Activated naive CD8-positive, alpha-beta T cell treated with anti-CD3 and anti-CD28 coated beads, Interleukin-2, amount 50 U/mL, for 24 hours (primary cell): ENCODE measurements around the gene PCARE.

Experiments
- ATAC-seq: fragments of 150-1000 bp; cut with Tn5 transposase; one replicate; pipeline ENCODE4 v1.10.0; 2021
- DNase-seq: peaks from one replicate; pipeline ENCODE4 v3.0.0; 2021
- H3K27ac Mint-ChIP-seq: one replicate; pipeline ENCODE4 v1.8.0; 2021; ENCODE audit warnings: mild to moderate bottlenecking, mixed read lengths
- H3K27me3 Mint-ChIP-seq: one replicate; pipeline ENCODE4 v1.8.0; 2021; ENCODE audit warnings: mixed read lengths
- H3K36me3 Mint-ChIP-seq: one replicate; pipeline ENCODE4 v1.8.0; 2021; ENCODE audit warnings: low read depth, mixed read lengths
- H3K4me1 Mint-ChIP-seq: one replicate; pipeline ENCODE4 v1.8.0; 2021; ENCODE audit warnings: mixed read lengths
- H3K4me3 Mint-ChIP-seq: one replicate; pipeline ENCODE4 v1.8.0; 2021; ENCODE audit warnings: mild to moderate bottlenecking, moderate library complexity, mixed read lengths
- H3K9me3 Mint-ChIP-seq: one replicate; pipeline ENCODE4 v1.8.0; 2021; ENCODE audit warnings: mixed read lengths

The PCARE gene

DNA sequence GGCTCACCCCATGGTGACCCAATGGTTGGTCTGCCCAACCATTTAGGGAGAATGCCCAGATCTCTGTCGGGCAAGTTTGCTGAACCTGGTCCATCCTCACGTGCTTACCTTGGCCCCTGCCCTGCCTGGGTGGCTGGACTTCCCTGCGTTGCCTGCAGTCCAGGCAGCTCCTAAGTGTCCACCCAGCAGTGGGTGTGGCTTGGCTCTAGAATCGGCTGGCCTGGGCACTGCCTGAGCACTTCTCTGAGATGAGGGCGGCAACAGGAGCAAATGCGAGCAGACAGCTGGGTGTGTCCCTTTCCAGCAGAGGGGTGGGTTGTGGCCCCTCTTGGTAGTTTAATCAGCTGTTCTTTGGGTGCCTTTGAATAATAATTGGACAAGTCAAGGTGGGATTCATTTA, 11.3 kb downstream of the PCARE start:
- H3K36me3 Mint-ChIP-seq: no peaks in the 10 kb centered on the region
- H3K27ac Mint-ChIP-seq: no peak overlapping the region
- H3K4me3 Mint-ChIP-seq: no peak overlapping the region
- no peaks in the 10 kb centered on the region for H3K27me3 Mint-ChIP-seq
- H3K4me1 Mint-ChIP-seq: peaks cover 15% of the 10 kb centered on the region
- no peak for DNase-seq
- no peak for ATAC-seq
- H3K9me3 Mint-ChIP-seq: no peaks in the 10 kb centered on the region

GRCh38 chr2:29062371-29062770, 12.0 kb downstream of the PCARE start:
- Mint-ChIP-seq H3K27me3 (no peaks in the 10 kb centered on the region), H3K27ac (no peak overlapping the region), H3K9me3 (no peaks in the 10 kb centered on the region), H3K36me3 (no peaks in the 10 kb centered on the region), H3K4me3 (no peak overlapping the region), H3K4me1 (peaks cover 18% of the 10 kb centered on the region)
- ATAC-seq (no peak), DNase-seq (no peak)

- no peaks in the 10 kb centered on the region for H3K36me3 Mint-ChIP-seq
- no peak overlapping the region for H3K4me3 Mint-ChIP-seq
- H3K27me3 Mint-ChIP-seq: no peaks in the 10 kb centered on the region
- H3K9me3 Mint-ChIP-seq: no peaks in the 10 kb centered on the region
- ATAC-seq (no peak), DNase-seq (no peak)
- H3K27ac Mint-ChIP-seq: no peak overlapping the region
- H3K4me1 Mint-ChIP-seq: peaks cover 20% of the 10 kb centered on the region
Measured at GRCh38 chr2:29061616-29062015, 12.7 kb downstream of the PCARE start.

DNA sequence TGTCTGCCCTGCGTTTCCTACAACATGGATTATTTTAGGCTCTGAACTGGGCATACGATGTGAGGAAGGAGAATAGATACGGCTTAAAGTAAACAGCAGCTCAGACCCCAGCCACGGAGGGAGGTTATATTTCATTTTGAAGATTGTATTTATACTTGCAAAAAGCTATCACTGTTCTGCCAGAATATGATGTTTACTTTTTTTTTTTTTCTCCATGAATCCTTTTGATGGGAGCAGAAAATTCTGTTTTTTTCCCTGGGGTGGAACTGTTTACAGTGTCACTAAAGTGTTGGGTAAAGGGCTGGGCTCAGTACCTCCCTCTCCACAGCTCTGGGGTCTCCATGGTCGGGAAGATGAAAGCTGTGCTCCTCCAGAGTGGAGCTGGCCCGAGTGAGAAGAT, 13.1 kb downstream of the PCARE start:
- Mint-ChIP-seq H3K9me3 (no peaks in the 10 kb centered on the region), H3K36me3 (no peaks in the 10 kb centered on the region), H3K4me3 (no peak overlapping the region), H3K4me1 (peaks cover 22% of the 10 kb centered on the region), H3K27ac (no peak overlapping the region), H3K27me3 (no peaks in the 10 kb centered on the region)
- no peak for ATAC-seq
- DNase-seq: no peak

DNA sequence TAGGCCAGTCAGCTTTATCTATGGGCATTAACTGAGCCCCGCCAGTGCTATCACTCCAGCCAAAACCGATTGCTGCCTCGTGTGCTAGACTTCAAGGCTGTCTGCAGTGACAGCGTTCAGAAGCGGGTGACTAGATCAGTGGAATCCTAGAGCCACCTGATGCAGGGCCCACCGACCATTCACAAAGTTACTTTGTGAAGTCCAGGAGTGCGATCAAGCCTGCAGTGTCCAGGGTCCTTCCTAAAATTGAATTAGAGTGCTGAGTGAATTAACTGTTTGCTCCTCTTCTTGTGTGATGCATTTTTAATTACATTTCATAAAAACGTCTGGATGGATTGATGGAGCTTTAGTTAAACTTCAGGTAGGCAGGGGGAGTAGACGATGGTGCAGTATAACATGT, 13.9 kb downstream of the PCARE start:
- no peak overlapping the region for H3K27ac Mint-ChIP-seq
- peaks cover 22% of the 10 kb centered on the region for H3K4me1 Mint-ChIP-seq
- H3K9me3 Mint-ChIP-seq: no peaks in the 10 kb centered on the region
- H3K27me3 Mint-ChIP-seq: no peaks in the 10 kb centered on the region
- no peaks in the 10 kb centered on the region for H3K36me3 Mint-ChIP-seq
- no peak for ATAC-seq
- DNase-seq: no peak
- H3K4me3 Mint-ChIP-seq: no peak overlapping the region

DNA sequence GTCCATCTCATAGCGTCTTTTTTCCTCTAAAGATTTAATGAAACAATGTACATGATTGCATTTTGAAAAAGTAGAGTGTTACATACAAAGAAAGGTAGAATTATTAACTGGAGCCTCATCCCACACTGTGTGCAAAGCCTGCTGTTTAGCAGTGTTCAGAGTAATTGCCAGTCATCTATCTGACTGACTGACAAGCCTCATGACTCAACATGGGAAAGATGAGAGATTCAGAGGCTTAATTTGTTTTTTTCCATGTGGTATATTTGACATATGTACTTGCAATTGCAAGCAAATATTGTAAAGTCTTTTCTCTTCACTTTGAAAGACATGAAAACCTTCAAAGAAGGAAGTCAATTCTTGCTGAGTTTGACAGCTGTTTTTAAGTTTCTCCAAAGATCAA, 14.7 kb downstream of the PCARE start:
- DNase-seq (no peak), ATAC-seq (peak; percentile 70)
- Mint-ChIP-seq H3K9me3 (no peaks in the 10 kb centered on the region), H3K4me3 (no peak overlapping the region), H3K27ac (peak overlapping the region; percentile 25), H3K27me3 (no peaks in the 10 kb centered on the region), H3K4me1 (peaks cover 24% of the 10 kb centered on the region), H3K36me3 (no peaks in the 10 kb centered on the region)

DNA sequence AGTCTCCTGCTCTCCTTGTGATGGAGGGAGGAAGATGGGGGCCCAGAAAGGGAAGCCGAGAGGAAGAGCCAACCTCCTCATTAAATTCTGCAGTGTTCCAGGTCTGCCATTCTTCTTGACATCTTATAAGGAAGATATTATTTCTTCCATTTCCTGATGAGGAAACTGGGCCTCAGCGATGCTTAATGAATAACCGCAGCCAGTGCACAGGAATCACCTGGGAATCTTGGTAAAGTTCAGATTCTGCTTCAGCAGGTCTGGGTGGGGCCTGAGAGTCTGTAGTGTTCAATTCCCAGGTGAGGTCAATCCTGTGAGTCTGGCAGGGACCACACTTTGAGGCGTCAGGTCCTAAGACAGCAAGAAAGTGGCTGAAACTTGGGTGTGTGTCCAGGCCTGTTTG, 17.3 kb downstream of the PCARE start:
- Mint-ChIP-seq H3K4me1 (peaks cover 24% of the 10 kb centered on the region), H3K36me3 (no peaks in the 10 kb centered on the region), H3K27me3 (no peaks in the 10 kb centered on the region), H3K27ac (no peak overlapping the region), H3K9me3 (no peaks in the 10 kb centered on the region), H3K4me3 (no peak overlapping the region)
- no peak for DNase-seq
- ATAC-seq: no peak

- Mint-ChIP-seq H3K27ac (no peak overlapping the region), H3K4me3 (no peak overlapping the region), H3K9me3 (no peaks in the 10 kb centered on the region), H3K27me3 (no peaks in the 10 kb centered on the region), H3K36me3 (no peaks in the 10 kb centered on the region), H3K4me1 (peaks cover 24% of the 10 kb centered on the region)
- DNase-seq (peak; percentile 6), ATAC-seq (peak; percentile 72)
Measured at GRCh38 chr2:29056452-29056851, 17.9 kb downstream of the PCARE start.

DNA sequence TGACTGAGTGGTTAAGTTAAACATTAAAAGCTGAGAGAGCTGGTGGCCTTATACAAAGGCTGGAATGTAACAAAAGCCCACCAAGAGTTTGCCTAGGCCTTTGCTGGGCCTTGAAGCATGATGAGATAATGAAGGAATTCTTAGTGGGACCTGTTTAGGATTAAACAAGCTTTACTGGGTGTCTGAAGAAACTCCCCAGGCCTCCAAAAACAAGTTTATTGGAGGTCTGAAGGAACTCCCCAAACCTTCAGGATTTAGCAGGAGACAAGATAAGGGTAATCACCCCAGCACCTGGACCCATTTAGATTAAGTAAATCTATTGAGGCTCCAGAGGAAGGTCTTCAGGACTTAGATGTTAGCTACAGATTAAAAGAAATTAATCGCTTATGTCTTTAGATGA, 18.7 kb downstream of the PCARE start:
- Mint-ChIP-seq H3K27me3 (no peaks in the 10 kb centered on the region), H3K9me3 (no peaks in the 10 kb centered on the region), H3K27ac (no peak overlapping the region), H3K4me3 (no peak overlapping the region), H3K4me1 (peaks cover 24% of the 10 kb centered on the region), H3K36me3 (no peaks in the 10 kb centered on the region)
- DNase-seq (no peak), ATAC-seq (no peak)

DNA sequence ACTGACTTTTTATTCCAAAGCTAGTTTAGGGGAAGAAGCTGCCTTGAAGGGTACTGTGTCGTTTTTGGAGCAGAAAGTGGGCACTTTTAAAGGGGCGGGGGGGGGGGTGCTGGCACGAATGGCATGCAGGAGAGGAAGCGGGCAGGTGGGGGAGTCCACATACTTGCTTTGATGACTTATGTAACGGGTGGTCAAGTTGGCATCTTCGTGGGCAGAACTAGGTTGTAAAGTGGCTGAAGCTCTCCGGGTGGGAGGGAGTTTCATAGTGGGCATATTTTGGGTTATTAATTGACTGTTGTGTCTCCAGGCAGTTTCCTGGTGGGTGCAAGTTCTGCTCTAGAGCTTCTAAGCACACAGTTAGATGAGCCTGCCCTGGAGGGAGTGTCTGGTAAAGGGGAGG, 19.9 kb downstream of the PCARE start:
- Mint-ChIP-seq H3K4me1 (peaks cover 15% of the 10 kb centered on the region), H3K27ac (no peak overlapping the region), H3K4me3 (no peak overlapping the region), H3K36me3 (no peaks in the 10 kb centered on the region), H3K9me3 (no peaks in the 10 kb centered on the region), H3K27me3 (no peaks in the 10 kb centered on the region)
- ATAC-seq: no peak
- DNase-seq: no peak

- ATAC-seq: no peak
- no peaks in the 10 kb centered on the region for H3K9me3 Mint-ChIP-seq
- H3K4me1 Mint-ChIP-seq: peaks cover 12% of the 10 kb centered on the region
- no peak overlapping the region for H3K4me3 Mint-ChIP-seq
- no peaks in the 10 kb centered on the region for H3K27me3 Mint-ChIP-seq
- H3K27ac Mint-ChIP-seq: no peak overlapping the region
- H3K36me3 Mint-ChIP-seq: no peaks in the 10 kb centered on the region
- DNase-seq: no peak
Measured at GRCh38 chr2:29053670-29054400, 20.5 kb downstream of the PCARE start.

- Mint-ChIP-seq H3K4me3 (no peak overlapping the region), H3K27ac (no peak overlapping the region), H3K4me1 (peaks cover 9% of the 10 kb centered on the region), H3K27me3 (no peaks in the 10 kb centered on the region), H3K36me3 (no peaks in the 10 kb centered on the region), H3K9me3 (no peaks in the 10 kb centered on the region)
- ATAC-seq (peak; percentile 37), DNase-seq (no peak)
Measured at GRCh38 chr2:29053223-29053622, 21.1 kb downstream of the PCARE start.

GRCh38 chr2:29052807-29053206, 21.5 kb downstream of the PCARE start:
- DNase-seq (no peak), ATAC-seq (no peak)
- no peaks in the 10 kb centered on the region for H3K27me3 Mint-ChIP-seq
- no peak overlapping the region for H3K27ac Mint-ChIP-seq
- H3K36me3 Mint-ChIP-seq: no peaks in the 10 kb centered on the region
- H3K9me3 Mint-ChIP-seq: no peaks in the 10 kb centered on the region
- H3K4me1 Mint-ChIP-seq: peaks cover 7% of the 10 kb centered on the region
- no peak overlapping the region for H3K4me3 Mint-ChIP-seq

DNA sequence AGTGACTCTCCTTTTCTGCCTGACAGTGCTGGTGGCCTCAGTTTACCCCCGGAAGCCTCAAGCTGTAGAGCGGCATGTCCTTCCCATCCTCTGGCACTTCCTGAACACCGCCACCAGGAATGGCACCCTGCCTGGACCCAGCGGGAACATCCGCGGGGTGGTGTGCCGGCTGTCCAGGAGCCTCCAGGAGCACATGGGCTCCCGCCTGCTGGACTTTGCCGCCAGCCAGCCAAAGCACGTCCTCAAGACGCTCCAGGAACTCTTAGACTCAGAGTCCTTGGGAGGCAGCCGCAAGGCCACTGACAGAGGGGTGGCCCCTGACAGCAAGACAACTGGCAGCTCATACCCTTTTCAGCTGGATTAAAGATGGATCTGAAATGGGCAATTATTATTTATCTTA, 22.6 kb downstream of the PCARE start:
- Mint-ChIP-seq H3K27ac (no peak overlapping the region), H3K27me3 (no peaks in the 10 kb centered on the region), H3K4me3 (no peak overlapping the region)

DNA sequence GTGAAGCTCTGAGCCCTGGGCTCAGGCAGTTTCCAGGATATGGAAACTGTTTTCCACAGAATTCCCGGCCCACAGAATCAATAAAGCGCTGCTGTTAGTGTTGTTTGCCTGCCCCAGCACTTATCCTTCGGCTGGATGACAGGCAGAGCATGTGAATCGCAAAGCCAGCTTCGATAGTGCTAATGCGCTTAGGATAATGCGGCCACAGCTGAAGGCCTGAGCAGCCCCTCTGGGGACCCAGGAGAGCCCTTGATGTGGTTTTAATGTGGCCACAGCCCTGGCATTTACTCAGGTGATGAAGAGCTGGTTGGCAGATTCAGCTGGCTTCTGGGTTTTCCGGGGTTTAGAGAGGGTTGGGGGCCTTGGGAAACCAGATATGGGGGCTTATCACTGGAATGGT, 23.7 kb downstream of the PCARE start:
- H3K9me3 Mint-ChIP-seq: no peaks in the 10 kb centered on the region
- H3K27me3 Mint-ChIP-seq: no peaks in the 10 kb centered on the region
- ATAC-seq (no peak), DNase-seq (no peak)
- no peak overlapping the region for H3K4me3 Mint-ChIP-seq
- no peaks in the 10 kb centered on the region for H3K36me3 Mint-ChIP-seq
- peaks cover 2% of the 10 kb centered on the region for H3K4me1 Mint-ChIP-seq
- no peak overlapping the region for H3K27ac Mint-ChIP-seq

More for the DNA sequence above, 22.6 kb downstream of the PCARE start:
- no peaks in the 10 kb centered on the region for H3K36me3 Mint-ChIP-seq
- H3K9me3 Mint-ChIP-seq: no peaks in the 10 kb centered on the region
- DNase-seq: no peak
- ATAC-seq: no peak
- peaks cover 5% of the 10 kb centered on the region for H3K4me1 Mint-ChIP-seq
